Measurements from ENCODE around the gene SPRED3.
"Not testable (repeated sequence)": the region's sequence is repeated elsewhere in the genome, so short reads cannot be mapped to it uniquely, and the experiment has no call there.

Gene SPRED3

GRCh38 chr19:38425222-38425809, 36.8 kb downstream of the SPRED3 start:
- Histone ChIP-seq H3K27me3 (peaks cover 17% of the 10 kb centered on the region), H3K36me3 (peaks cover 29% of the 10 kb centered on the region), H3K4me3 (ENCODE audit: low read depth in 1 of 2, low read length in 1 of 2) (peak overlapping the region; percentile 81 to 97), H3K4me1 (ENCODE audit: control insufficient read depth in 1 of 2, insufficient read depth in 1 of 2, low read depth in 1 of 2, low read length in 1 of 2) (peaks cover 45 to 51% of the 10 kb centered on the region in 2 experiments), H3K27ac (peak overlapping the region; percentile 89), H3K9me3 (no peaks in the 10 kb centered on the region)
- TF ChIP-seq, protein P1, sequence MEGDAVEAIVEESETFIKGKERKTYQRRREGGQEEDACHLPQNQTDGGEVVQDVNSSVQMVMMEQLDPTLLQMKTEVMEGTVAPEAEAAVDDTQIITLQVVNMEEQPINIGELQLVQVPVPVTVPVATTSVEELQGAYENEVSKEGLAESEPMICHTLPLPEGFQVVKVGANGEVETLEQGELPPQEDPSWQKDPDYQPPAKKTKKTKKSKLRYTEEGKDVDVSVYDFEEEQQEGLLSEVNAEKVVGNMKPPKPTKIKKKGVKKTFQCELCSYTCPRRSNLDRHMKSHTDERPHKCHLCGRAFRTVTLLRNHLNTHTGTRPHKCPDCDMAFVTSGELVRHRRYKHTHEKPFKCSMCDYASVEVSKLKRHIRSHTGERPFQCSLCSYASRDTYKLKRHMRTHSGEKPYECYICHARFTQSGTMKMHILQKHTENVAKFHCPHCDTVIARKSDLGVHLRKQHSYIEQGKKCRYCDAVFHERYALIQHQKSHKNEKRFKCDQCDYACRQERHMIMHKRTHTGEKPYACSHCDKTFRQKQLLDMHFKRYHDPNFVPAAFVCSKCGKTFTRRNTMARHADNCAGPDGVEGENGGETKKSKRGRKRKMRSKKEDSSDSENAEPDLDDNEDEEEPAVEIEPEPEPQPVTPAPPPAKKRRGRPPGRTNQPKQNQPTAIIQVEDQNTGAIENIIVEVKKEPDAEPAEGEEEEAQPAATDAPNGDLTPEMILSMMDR (IDR thresholded peaks at IDR 0.05): no peak

GRCh38 chr19:38425810-38426466, 37.4 kb downstream of the SPRED3 start, which contains the start of gene RASGRP4:
Gene RASGRP4, minus strand, starts transcription at chr19:38426219. Its CDS starts 128 bp downstream, at chr19:38426091.
- H3K27me3 ChIP-seq: peaks cover 22% of the 10 kb centered on the region
- H3K27ac ChIP-seq: peak within 1 kb of the TSS; percentile 89
- H3K4me1 ChIP-seq (ENCODE audit: control insufficient read depth in 1 of 2, insufficient read depth in 1 of 2, low read depth in 1 of 2, low read length in 1 of 2): peaks cover 45% of the 10 kb centered on the region in 2 experiments
- H3K4me3 ChIP-seq (ENCODE audit: low read depth in 1 of 2, low read length in 1 of 2): peak within 1 kb of the TSS; percentile 81 to 97
- peaks cover 23% of the 10 kb centered on the region for H3K36me3 ChIP-seq
- no peaks in the 10 kb centered on the region for H3K9me3 ChIP-seq
- TF ChIP-seq, protein P1 (IDR thresholded peaks at IDR 0.05): no peak

DNA sequence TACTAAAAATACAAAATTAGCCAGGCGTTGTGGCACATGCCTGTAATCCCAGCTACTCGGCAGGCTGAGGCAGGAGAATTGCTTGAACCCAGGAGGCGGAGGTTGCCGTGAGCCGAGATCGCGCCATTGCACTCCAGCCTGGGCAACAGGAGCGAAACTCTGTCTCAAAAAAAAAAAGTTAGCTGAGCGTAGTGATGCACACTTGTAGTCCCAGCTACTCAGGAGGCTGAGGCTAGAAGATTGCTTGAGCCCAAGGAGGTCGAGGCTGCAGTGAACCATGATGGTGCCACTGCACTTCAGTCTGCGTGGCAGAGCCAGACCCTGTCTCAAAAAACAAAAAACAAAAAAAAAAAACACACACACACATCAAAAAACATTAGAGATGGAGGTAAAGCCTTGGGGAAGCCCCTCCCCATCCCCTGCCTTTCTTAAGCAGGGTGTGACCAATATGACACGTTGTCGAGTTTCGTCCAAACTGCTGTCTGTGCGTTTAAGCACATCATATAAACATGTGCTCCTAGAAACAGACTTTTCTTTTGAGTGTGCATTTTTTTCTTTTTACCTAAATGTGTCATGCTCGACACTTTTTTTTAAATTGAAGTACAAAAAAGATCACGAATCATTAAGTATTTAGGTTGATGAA, 38.7 kb downstream of the SPRED3 start:
- not testable (repeated sequence) for H3K9me3 ChIP-seq; H3K4me3 ChIP-seq (ENCODE audit: low read depth in 1 of 2, low read length in 1 of 2)
- Histone ChIP-seq H3K27me3 (peaks cover 32% of the 10 kb centered on the region), H3K36me3 (peaks cover 11% of the 10 kb centered on the region), H3K27ac (peak overlapping the region; percentile 89), H3K4me1 (ENCODE audit: control insufficient read depth in 1 of 2, insufficient read depth in 1 of 2, low read depth in 1 of 2, low read length in 1 of 2) (peaks cover 37 to 41% of the 10 kb centered on the region in 2 experiments)

- Histone ChIP-seq H3K27me3 (peaks cover 49% of the 10 kb centered on the region), H3K4me1 (ENCODE audit: control insufficient read depth in 1 of 2, insufficient read depth in 1 of 2, low read depth in 1 of 2, low read length in 1 of 2) (peaks cover 24% of the 10 kb centered on the region in 2 experiments), H3K4me3 (ENCODE audit: low read depth in 1 of 2, low read length in 1 of 2) (no peak overlapping the region), H3K27ac (no peak overlapping the region), H3K9me3 (no peaks in the 10 kb centered on the region), H3K36me3 (no peaks in the 10 kb centered on the region)
- TF ChIP-seq, protein P1 (IDR thresholded peaks at IDR 0.05): no peak
Observed at GRCh38 chr19:38429055-38429810, 40.7 kb downstream of the SPRED3 start.

DNA sequence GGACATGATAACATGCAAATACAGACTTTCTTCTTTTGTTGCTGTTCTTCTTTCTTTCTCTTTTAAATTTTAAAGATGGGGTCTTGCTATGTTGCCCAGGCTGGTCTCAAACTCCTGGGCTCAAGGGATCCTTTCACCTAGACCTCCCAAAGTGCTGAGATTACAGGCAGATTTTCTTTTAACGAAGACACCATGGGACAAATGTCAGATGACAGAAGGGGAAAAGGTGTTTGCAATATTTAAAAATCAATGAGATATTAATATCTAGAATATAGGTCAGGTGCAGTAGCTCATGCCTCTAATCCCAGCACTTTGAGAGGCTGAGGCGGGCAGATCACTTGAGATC, 41.3 kb downstream of the SPRED3 start:
- TF ChIP-seq, protein P1 (IDR thresholded peaks at IDR 0.05): no peak
- Histone ChIP-seq H3K4me3 (ENCODE audit: low read depth in 1 of 2, low read length in 1 of 2) (no peak overlapping the region), H3K36me3 (no peaks in the 10 kb centered on the region), H3K9me3 (no peaks in the 10 kb centered on the region), H3K27me3 (peaks cover 54% of the 10 kb centered on the region), H3K27ac (no peak overlapping the region), H3K4me1 (ENCODE audit: control insufficient read depth in 1 of 2, insufficient read depth in 1 of 2, low read depth in 1 of 2, low read length in 1 of 2) (peaks cover 19% of the 10 kb centered on the region in 2 experiments)

All from neutrophil (primary cell).